Stimulated activated CD8-positive, alpha-beta memory T cell treated with anti-CD3 and anti-CD28 coated beads, Interleukin-7, amount 100 ng/mL, for 4 hours (primary cell): ENCODE data around the gene CCDC24.

Experiments used
- DNase-seq, 2 donors: peaks; one replicate each; pipeline ENCODE4 v3.0.0-alpha.2; 2020; ENCODE audit warnings: low read depth in 2 of 2

CCDC24 gene

DNA sequence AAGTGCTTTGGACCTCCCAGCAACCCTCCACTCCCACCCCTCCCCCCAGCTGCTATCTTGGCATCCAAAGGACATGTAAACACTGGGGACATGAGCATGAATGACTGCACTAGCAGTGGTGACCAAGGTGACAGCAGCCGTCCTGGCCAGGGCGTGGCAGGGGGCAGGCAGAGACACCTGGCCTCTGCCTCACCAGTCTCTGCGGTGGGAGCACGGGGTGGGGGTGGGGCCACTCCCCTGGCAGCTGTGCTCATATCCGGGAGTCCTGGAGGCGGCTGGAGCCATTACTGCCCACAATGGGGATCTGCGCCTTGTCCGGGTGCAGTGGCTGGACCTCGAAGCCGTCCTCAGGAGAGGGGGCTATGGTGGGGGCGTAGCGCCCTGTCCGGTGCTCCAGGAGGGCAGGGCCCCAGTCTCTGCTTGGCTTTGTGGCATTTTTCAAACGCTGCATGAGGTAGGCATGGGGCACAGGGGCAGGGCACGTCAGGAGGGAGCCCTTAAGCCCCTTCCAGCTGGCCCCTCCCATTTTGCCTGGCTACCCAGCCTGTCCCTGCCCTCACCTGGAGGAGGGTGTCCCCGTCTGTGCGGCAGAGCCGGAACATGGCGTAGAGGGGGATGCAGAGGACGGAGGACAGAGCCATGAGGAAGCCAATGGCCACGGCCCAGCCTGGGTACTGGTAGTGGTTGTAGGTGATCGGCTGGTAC lies 6.0 kb downstream of the CCDC24 start:
- DNase-seq = no peak

DNA sequence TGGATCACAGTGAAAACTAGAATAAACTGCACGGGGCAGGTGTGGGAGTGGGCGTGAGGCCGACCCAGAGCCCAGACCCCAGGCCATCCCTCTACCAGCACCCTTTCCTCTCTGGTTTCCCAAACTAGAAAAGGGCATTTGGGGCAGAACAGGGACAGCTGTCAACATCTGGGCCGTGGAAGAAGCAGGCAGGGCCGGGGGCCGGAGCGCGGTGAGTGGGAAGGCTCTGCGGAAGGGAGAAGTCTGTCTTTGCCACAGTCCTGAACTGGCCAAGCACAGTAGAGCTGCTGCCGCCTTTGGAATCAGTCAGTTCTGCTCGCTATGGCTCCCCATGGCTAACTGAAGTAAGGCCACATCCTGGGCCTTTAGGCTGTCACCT lies 6.6 kb downstream of the CCDC24 start:
- DNase-seq = no peak

DNA sequence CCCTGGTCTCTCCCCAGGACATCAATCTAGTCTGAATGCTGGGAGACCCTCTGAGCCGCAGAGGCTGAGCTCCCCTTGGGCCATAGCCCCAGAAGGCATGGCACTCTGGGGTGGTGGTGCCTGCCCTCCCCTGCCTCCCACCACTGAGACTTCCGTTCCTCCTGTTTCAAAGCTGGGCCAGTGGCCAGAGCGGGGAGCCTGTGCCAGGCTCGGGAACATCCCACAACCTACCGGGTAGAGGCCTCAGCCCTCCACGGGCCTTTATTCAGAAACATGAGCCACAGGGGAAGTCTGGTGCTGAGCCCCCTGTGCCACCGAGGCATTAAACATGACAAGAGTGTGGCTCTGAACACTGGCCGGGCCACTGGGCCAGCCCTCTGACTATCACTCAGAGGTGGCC lies 8.1 kb downstream of the CCDC24 start:
- no peak for DNase-seq

DNA sequence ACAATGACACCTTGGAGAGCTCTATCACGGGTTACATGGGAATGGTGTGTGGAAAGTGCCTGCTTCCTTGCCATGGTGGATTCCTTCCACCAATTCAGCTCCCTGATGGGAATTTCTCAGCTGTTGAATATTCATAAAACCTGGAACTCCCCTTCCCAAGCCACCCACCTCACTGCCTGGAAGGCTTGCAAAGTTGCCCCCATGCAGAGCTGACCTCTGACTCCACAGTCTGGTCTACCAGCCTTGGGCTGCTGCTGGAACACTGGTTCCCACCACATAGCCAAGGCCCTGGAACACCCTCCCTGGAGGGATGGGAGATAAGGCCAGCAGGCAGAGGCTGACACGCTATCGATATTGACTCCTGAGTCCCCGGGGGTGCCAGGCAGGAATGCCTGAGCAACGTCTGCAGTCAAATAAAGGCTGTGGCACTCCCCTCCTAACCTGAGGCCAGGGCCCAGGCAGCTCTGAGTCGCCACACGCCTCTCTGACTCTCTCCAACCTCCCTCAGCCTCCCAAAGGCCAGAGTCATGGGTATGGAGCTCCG lies 8.8 kb downstream of the CCDC24 start:
- no peak for DNase-seq

DNA sequence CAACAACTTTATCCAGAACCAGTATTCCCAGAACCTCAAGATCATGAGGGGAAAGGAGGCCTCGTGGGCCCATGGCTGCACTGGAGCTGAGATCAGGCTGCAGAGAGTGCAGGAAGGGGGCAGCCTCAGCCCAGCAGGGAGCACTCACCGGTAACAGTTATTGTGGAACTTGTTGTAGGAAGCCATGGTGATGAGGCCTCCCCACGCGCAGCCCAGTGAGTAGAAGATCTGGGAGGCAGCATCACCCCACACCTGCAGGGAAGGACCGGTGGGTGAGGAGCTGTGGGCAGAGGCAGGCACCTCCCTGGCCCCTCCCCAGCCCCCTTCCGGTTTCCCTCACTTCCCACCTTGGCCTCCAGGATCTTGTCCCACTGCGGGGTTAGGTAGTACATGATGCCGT lies 10.8 kb downstream of the CCDC24 start:
- DNase-seq = no peak

DNA sequence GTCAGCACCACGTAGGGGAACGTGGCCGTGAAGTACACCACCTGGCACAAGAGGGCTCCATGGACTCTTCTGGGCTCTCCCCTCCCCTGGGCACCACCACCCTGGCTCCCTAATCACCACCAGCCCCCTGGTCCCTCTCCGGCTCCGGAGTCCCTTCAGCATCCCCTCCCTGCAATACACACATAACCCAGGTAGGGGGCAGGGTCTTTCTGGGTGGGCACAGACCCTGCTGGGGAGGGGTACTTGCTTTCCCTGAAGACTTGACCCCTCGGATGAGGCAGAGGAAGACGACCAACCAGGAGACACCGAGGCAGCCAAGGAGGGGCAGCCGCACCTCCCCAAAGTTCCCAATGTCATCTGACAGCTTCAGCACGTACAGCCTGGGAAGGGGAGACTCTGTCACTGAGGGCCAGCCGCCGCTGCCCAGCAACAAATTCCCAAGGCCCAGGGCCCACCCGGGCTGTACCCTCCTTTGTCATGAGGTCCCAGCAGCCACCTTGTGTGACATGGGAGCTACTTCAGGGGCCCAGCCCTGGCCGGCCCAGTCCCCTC lies 11.3 kb downstream of the CCDC24 start:
- DNase-seq = no peak

DNA sequence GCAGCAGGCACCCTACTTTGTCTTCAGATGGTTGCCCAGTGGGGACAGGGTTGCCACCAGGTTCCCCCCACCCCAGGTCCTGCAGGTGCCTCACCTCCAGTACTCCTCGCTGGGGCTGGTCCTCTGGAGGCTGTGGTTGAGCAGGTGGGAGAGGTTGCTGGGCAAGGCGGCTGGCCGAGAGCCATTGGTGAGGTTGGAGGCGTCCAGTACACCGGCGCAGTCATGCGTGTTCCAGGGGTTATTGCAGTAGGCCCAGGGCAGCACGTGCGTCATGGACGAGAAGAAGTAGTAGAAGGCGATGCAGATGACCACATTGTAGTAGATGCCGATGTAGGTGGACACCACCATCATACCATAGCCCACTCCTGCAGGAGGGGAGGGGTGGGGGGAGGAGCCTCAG lies 16.9 kb downstream of the CCDC24 start:
- no peak for DNase-seq

DNA sequence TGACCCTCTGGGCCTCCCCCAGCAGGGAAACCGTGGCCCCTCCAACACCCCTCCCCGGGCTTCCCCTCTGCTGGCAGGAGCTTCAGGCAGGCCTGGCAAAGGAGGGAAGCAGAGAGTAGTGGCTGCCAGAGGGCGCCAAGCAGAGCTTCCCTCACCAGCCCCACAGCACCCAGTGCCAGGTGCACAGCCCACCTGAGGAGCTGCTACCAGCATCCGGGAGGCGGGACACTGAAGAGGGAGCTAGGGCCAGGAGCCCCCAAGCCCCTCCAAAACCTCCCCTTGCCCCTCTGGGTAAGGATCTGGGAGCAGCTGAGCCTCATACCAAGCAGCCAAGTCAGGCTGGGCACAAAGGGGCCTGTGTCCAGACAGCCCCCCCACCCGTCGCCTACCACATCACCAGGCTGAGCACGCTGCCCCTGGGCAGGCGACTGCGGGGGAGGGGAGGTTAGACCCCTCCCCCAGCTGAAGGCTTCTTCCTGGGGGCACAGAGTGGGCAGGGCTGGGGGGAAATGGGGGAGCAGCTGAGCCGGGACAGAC lies 19.6 kb downstream of the CCDC24 start:
- no peak for DNase-seq

DNA sequence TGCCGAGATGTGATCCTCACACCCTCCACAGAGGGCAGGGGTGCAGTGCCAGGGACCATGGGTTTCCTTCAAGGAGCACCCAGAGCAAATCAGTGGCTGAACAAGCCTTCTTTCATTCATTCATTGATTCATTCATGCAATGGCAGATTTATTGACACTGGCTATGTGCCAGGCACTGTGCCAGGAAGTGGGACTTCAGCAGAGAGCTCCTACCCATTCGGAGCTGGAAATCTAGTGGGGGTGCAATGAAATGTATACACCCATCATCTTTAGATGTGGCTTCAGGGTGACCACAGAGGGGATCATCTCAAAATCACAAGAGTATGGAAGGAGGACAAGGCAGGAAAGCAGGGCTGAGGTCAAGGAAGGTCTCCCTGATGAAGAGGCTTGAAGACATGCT lies 21.0 kb downstream of the CCDC24 start:
- no peak for DNase-seq

DNA sequence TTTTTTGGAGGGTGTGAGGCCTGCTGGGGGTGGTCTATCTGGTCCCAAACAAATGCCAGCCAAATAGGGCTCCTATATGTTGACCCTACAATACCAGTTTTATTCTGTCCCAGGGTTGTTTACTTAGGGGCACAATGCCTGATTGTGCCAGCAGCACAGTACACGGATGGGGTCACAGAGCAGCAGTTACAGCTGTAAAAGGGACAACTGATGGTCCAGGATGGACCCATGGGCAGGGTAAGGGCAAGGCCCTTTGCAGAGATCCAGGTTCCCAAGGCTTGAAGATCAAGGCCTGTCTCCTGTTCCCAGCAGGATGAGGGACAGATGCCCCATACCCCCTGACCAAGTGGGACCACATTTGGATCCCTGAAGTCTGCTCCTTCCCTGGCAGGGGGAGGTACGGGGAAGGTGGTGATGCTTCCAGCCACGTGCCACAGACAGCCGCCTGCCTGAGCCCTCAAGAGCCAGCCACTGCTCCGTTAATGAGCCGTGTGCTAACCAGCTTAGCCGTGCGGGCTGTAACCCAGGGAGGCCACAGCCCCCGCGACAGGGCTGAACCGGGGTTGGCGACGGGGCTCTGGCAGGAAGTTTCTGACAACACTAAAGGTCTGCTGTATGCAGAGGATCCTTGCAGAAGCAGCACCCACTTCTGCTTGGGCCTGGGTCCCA lies 21.7 kb downstream of the CCDC24 start:
- DNase-seq = no peak

DNA sequence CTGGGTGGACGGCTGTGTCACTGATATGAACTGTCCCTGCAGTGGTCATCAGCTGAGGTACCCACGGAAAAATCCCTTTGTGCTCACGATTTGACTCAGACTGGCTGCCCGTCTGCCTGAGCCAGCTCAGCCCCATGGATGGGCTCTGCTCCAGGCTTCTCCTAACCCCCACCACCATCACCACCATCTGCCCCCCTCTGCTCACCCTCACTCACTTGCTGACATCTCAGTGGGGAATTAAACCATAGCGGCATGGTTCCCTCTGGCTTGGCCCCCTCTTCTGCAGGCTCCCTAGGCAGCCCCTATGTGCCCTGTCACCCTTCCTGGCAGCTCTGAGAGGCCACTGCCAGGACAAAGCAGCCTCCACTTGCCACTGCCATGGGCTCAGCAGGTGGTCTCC lies 22.6 kb downstream of the CCDC24 start:
- no peak for DNase-seq

DNA sequence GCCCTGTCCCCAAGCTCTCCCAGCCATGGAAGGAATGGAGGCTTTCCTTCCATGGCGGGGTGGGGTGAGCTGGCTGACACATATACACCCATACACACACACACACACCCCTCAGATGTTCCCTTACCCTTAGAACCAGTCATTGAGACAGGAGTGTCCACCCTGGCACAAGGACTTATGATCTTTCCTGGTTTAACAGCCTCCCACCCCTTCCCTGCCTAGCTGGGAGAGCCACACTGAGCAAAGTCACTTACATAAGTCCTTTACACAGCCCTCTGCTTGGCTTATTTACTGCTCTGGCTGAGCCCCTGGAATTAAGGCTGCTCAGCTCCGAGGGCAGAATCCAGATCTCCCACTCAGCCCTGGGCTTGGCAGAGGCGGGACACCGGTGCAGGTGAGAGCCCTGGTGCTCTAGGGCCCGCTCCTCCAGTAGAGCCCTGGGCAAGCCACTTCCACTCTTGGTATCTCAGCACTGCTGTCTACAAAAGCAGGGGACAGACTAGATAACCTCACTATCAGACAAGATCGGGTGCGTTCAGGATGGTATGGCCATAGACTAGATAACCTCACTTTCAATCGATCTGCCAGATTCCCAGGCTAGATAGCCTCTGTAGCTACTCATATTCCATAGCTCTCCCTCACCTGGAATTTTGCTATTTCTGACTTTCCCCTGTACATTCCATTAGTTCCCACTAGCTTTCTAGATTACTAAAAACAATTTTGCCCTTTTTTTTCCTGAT lies 23.1 kb downstream of the CCDC24 start:
- no peak for DNase-seq

DNA sequence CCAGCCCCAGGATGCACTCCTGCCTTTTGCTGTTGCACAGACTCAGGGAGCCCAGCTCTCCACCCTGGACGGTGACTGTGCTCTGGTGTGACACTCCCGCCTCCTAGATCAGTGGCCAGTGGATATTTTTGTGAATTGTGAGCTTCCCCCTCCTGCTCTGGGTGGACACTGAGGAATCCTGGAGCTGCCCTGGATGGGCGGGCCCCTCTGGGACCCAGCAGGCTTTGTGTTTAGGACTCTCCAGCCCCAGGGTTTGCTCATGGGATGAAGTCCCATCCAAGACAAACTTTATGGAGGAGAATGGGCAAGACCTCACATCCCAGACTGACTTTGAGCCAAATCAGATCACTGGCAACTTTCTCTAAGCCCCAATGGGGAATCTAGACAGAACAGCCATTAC lies 23.8 kb downstream of the CCDC24 start:
- no peak for DNase-seq

DNA sequence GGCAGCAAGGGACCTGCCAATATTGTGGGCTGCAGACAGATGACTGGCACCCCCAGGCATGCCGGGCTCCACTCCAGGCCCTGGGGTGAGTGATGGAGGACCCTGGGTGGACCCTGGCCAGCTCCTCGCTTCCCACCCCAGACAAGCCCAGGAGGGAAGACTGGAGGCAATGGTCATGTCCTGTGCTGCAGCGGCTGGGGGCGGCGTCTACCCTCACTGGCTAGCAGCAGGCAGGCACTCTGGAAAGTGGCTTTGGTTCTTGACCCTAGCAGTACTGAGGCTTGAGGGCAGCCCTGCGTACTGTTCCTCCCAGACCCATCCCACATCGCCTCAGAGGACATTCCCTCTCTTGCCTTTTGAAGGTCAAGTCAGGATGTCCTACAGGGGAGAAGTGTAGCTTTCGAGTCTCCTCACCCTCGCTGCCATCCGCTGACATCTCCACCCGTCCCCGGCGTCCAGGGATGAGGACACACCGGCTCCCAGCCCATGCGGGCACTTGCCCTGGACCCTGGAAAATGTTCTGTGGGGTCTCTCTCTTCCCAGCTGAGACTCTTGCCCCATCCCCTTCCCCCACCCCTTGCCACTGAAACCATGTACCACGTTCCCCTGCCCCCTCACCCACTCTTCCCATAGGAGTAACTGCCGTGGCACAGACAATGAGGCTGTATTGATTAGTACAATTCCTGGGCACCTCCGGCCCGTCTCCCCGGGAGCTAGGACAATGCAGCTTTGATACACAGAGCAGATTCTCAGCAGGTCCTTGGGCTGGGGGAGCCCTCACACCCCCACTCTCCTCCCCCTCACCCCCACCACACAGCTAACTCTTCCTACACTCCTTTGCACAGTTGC lies 24.9 kb downstream of the CCDC24 start:
- DNase-seq = no peak

DNA sequence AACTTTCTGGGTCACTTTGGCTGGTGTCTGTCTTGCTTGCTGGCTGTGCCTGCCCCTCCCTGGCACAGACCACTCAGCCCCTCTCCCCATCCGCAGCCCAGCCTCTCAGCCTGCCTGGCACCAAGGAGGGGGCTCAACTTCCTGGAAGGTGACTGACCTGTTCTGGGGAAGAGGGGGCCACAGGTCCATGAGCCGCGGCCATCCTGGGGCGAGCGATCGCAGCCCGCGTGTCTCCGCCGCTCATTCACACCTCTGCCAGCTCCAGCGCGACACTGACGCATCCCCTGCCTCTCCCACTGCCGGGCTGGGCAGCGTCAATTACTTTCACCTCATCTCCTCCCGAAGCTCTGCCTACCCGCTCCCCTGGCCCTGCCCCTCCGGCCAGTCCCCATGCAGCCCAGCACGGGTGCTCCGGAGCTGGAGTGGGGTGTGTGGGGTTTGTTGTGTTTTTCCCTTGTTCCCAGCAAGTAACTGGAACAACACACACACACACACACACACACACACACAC lies 25.5 kb downstream of the CCDC24 start:
- no peak for DNase-seq

DNA sequence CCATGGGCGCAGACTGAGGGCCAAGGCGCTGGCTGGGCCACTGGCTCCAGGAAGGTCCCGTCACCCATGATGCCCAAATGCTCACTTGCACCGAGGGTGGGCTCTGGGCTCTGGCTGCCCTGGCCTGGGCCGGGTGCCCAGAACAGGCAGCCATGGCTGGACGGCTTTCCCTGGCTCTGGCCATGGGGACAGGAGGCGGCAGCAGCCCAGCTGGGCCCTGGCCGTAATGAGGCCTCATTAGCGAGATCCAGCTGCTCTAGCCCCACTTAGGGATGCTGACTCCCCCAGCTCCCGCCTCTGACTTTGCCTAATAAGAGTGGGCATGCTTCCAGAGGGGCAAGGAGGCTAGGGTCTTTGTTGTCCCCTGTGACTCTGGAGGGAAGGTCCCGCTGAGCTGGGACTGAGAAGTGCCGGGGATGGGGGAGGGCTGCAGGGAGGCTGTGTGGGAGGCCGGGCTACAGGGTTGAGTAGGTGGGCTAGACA lies 28.1 kb downstream of the CCDC24 start:
- DNase-seq = no peak

DNA sequence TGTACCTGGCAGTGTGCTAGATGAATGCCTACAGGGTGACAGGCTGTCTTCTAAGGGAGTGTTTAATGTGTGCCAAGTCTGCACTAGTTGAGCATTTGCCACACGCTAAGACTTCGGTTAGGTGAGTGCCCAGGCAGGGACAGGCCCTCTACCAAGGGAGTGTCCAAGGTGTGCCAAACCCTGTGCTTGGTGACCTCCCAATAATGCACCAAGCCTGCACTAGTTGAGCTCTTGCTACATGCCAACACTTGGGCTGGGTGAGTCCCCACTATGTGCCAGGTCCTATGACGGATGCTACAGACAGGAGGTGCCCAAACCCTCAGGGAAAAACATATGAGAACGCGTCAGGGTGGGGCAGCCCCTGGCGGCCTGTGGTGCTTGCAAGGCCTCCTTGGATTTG lies 29.1 kb downstream of the CCDC24 start:
- no peak for DNase-seq

DNA sequence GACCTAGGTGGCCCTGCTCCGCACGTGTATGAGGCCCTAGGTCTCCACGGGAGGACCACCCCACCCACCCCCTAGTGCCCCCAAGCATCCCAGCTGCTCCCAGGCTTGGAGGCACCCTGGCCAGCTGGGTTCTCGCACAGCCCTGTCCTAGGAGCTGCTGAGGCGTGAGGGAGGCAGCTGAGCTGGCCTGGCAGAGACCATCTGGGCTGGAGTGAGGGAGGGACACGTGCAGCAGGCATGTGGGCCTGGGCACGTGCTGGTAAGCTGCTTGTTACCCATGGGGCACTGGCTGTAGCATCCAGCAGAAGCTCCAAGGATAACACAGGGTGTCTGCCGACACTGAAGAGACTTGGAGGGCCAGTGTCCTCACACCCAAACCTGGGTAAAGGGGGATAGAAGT lies 29.8 kb downstream of the CCDC24 start:
- no peak for DNase-seq

DNA sequence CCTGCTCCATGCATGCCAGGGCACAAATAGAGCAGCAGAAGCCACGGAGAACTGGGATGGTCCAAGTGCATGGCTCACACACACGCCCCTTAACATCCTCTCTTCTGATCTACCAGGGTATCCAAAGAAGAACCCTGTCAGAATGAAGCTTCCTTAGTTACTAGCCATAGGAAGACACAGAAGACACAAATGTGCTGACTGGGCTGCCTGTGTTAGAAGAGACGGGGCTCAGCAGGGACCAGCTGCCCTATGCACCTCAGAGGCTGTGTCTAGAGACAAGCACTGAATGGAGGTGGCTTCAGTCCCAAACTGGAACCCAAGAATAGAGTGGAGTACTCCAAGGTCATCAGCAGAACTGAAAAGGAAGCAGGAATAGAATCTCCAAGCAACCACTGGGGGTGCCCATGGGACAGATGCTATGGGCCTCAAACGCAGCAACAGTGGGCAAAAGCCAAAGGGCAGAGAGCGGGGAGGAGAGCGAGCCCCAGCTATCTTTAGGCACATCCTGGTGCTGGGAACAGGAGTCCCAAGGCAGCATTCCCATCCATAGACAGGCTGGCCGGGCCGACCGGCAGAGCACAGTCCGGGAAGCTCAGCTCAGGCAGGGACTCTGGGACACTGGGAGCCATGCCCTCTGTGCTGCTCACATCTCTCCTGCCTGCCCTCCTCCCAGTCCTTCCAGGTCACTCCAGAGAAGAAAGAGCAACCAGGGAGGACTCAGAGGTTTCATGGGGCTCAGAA lies 30.4 kb downstream of the CCDC24 start:
- no peak for DNase-seq
